GM18520 (cell line): ENCODE results near the gene TMEM132D.

Experiments used
- ATAC-seq: cut with Tn5 transposase; IDR thresholded peaks from one replicate; pipeline ENCODE4 v1.9.1; 2021; ENCODE audit not compliant: unreplicated experiment

Gene TMEM132D

DNA sequence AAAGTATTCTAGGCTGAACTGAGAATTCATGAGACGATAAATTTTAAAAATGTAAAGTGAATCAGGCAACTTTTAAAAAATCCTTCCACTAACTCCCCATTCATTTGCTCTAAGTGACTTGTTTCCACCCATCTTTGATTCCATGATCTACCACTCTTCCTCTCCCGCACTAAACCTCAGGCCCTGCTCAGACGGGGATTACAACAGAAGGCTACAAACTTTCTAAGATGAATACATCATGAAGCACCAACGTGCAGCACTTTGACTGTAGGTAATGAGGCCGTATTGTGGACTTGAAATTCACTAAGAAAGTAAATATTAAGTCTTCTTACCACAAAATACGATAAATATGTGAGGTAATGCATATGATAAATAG, 30.0 kb downstream of the TMEM132D start:
- ATAC-seq: no peak

DNA sequence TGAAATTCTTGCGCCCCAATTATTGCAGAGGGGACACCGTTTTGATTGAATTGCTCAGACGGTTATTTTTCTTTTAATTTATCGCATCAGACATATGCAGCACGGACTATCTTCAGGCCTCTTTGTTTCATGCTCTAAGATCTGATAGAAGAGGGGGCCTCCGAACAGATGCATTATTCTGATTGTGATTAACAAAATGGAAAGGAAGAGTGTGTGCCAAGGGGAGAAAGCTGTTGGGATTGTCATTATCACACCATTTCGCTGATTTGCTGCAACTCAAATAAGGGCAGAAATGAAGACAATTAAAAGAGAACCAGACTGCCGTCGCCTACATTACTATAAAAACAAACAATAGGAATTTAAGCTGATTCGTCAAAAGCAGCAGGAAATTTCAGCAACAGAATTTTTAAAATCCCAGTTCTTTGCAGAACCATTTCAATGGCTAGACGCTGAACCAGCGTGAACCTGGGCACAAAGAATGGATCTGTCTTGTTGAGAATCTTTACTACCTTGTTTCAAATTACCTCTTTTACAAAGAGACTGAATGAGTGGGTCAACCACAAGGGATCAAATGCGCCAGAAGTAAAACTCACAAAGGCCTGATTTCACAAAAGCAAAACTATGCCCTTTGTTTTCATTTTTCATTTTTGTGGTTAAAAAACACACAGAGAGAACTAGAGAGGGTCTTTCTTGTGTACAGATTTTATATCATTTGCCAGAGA, 30.6 kb downstream of the TMEM132D start:
- ATAC-seq: no peak

DNA sequence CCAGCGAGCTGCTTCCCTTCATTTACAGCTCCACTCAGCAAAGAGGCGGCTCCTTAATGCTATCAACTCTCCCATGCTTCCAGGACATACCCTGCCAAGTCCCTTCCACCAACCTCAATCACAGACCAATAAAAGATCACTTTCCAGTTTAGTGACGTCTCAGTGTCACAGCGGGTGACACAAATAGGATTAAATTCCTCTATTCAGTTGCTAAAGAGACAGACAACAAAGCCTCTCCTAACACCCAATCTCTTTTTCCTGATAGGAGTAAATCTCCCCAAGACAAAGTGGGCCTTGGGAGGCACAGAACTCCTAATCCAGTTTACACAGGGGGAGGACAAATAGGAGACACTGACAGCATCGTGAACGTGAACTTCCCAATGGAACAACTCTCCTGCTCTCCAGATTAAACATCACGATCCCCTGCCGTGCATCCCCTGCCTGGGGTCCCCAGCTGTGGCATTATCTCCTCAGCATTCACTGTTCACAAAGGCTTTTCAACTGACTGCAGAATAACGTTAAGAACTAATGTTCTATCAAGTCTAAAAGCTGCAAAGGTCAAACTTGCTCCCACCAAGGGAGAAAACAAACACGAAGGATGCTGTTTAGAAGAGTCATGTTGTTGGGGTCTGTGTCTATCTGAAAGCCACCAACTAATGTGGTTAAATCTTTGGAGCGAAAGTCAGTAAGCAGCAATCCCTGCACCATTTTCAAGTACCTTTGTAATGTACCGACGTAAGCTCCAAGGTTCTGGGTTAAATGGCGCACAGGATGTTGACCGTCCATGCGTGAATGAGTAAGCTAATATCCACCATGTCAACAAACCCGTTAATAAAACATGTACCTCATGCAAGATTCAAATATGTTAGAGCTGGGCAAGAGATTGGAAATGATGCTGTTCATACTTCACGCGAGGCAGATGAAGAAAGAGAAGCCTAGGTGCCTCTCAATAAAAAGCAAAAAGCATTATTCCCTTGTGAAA, 31.5 kb downstream of the TMEM132D start:
- no peak for ATAC-seq

DNA sequence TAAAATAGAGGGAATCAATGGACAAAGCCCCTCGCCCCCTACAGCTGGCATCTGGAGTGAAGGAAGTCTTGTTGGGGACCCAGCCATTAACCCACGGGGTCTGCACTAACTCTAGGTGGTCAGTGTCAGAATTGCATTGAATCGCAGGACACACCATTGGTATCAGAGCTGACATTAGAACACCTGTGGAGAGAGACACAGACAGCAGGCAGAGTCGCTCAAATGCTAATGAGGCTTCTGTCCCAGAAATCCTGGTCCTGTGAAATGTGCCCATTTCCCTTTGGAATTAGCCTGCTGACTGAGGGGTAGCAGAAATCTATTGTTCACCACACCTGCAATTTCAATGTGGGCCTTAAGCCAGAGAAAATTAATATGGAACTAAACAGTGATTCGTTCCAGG, 33.0 kb downstream of the TMEM132D start:
- no peak for ATAC-seq

DNA sequence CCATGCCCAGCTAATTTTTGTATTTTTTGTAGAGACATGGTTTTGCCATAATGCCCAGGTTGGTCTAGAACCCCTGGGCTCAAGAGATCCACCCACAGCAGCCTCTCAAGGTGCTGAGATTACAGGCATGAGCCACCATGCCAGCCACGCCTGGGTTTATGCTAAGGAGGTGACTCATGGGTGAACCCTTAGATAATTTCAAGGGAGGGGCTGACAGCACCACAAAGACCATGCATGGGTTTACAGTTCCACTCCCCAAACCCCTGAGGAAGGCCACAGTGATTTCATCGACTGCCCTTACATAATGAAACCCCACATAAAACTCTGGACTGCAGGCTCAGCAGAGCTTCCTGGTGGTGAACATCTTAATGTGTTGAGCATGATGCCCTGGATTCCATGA, 33.7 kb downstream of the TMEM132D start:
- no peak for ATAC-seq

DNA sequence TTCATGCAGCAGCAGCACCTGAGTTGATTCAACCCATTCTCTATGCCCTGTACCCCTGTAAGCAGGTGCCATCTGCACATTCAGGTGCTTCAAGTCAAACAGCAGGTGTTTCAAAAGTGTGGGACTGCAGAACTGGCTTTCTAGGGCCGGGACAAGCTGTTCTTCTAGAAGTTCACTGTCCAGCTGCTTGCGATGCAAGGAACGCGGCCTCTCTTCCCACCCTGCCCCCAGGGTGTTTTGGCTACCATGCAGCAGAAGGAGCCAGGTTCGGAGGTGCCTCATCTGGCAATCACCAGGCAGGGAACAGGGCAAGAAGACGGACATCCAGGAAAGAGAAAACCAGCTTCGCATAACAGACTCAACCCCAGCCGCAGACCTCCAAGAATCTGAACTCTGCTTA, 35.2 kb downstream of the TMEM132D start:
- no peak for ATAC-seq

DNA sequence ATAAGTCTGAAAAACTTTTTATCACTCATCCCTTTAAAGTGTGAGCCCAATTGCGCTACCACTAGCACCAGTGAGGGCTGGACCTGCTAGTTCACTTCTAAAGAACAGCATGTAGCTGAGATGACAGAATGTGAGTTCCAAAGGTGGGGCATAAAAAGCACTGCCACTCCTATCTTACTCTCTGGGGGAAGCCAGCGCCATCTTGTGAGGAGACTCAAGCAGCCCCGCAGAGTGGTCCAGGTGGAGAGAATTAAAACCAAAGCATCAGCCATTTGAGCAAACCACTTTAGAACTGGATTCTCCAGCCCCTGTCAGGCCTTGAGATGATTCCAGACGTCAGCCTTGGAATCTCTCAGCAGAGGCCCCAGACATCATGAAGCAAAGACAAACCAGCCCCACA, 39.9 kb downstream of the TMEM132D start:
- no peak for ATAC-seq

DNA sequence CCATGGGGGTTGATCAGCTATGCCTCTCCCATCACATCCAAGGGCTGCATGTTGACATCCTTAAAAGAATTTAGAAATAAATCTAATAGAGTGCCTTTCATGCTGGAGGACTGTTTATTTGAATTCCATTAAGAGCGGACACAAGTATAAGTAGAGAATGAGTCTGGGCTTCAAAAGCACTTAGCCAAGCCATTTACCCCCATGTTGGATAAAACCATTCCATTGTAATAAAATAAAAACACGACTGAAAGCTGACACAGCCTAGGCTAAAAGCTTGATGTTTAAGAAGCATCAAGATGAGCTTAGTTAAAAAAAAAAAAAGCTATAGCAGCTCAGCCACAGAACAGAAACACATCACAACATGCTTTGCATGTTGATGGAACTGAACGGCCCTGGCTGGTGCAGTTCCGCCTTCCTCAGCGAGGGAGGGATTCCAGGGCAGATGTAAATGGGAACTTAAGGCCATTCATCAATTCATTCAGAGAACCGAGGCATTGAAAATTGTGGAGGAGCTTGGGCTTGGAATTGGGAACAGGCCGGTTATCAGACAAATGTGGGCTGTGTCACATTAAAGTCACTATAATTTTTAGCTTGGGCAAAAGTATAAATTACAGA, 41.2 kb downstream of the TMEM132D start:
- ATAC-seq: no peak

DNA sequence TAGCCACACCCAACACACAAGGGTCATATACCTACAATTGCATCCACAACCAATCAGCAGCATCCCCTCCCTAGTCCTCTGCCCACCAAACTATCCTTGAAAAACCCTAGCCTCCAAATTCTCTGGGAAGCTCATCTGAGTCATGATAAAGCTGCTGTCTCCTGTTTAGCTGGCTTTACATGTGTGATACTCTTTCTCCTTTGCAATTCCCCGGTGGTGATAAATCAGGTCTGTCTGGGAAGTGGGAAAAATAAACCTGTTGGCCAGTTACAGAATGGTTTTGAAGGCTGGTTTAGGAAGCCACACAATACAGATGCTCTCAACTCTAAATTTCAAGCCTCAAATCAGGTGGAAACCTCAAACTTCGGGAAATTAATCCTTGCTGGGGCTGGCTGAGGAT, 41.9 kb downstream of the TMEM132D start:
- no peak for ATAC-seq

DNA sequence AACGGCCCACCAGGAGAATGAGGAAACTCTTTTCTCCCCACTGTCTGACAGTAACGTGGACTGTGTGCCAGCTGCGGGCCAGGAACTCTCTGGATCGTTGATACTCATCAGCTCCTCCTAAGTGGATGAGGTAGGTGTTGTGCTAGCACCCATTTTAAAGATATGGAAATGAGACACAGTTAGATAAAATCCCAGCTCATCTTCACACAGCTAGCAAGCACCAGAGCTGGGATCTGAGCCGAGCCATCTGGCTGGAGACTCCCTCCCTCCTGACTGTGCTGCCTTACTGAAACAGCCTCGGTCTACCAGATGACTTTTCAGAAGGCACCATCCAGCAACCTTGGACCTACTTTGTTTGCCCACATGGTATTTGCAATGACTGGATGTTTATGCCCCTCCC, 49.2 kb downstream of the TMEM132D start:
- ATAC-seq: no peak

DNA sequence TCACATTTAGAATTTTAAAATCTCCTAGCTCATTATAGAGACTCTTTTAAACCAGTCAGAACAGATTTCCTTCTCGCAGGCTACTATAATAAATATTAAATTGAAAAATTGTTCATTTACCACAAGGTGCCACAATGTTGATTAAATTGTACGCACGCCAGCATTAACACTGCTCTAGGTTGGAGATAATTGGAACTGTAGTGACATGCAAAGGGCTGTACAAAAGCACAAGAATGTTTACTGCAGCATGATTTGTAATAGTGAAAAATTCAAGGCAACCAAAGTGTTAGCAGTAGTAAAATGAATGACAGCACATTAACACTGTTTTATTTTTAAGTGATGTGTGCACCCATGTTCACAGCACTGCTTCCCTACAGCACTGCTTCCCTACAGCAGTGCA, 52.5 kb downstream of the TMEM132D start:
- ATAC-seq: no peak

DNA sequence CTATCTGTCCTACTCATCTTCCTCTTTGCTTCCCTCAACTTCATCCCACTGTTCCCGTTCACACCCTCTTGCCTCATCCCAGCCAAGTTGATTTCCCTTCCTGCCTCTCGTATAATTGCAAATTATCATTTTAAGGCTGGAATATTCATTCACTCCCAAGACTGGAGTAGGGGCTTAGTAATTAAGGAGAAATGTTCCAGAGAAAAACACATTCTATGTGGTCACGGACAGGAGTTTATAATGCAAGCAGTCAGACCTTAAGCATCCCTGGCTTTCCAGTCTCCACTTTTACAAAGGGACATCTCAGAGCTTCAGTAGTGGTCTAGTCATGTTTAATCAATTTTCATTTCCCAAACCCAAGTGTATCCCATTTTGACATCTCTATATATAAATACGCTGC, 54.9 kb downstream of the TMEM132D start:
- no peak for ATAC-seq

DNA sequence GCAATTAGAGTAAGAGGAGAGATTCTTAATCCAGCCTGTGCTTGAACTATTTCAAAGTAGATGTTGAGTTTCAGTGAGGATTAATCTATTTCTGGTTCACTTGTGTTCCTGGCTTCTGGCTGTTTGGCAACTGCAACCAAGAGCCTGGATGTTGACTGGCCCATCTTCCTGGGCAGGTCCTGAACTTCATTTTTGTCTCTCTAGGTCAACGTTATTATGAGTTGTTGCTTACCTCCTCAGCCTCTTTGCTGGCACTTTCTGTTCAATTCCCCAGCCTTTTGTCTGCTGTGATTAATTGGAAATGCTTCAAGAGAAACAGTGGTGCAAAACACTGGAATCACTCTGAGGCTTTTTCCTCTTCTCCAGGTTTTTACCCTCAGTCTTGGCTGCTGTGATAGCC, 56.8 kb downstream of the TMEM132D start:
- no peak for ATAC-seq

DNA sequence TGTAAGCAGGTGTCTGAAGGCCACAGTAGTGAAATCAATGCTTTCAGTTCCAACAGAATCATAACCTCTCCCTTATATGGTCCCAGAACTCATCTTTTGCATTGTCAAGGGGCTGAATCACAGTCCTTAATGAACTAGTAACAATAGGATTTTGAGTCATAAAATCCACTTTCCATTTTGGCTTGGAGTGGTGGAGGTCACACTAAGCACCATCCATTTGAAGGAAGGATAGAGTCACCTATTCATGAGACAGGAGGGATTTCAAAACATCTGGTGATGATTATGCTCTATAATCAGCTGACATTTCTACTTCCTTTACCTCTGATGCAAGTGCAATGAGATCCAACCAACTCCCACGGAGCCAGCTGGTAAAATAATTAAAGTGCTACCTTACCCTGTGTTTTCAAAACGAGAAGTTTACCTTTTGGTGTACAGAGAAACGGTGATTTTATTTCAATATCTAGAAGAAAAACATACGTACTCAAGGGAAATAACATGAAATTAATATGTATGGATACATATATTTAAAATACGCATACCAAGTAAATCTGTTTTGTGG, 59.1 kb downstream of the TMEM132D start:
- ATAC-seq: no peak

DNA sequence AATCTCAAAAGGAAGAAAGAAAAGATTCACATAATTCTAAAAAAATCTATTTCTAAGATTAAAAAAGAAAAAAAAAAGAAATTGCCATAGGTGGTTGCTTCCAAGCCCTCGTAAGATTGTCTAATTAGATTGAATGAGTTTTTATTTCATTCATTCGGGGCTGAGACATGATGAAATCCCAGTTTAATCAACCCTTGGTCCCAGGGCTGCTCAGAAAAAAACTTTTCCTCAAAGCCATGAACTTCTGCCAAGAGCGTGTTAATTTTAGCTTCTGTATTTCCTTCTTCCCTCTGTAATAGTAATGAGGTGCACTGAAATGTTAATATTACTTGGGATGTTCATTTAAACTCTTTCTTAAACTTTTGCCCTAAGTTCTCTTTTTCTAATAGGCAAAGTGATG, 62.6 kb downstream of the TMEM132D start:
- ATAC-seq: no peak

DNA sequence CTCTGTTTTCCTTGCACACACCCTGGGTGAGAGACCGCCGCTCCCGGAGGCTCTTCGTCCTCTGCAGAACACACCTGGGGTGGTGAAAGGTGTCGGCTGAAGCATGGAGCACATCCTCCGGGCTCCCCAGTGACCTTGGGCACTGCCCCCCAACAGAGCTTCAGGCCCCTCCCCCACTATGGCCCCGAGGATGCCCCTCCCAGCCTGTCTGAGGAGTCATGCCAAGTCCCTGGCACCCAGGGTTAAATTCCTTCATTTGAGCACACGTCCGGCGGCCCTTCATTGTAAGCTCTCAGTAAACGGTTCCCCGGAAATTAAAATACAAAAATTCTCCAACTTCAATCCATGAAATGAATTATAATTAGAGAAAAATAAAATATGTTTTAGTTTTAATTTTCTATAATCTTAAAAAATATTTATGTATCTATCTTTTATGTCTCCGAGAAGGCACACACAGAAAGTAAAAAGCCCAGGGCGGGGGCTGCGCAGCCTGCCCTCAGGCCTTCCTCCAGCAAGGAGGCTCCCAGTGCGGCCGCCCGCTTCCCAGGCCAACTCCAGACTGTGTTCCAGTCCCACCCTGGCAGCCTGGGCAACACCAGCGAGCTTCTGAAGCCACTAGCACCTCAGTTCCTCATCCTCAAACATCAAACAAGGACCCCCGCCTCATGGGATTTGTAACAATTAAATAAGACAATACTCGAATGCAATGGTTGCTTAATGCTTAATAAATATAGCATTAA, 63.5 kb downstream of the TMEM132D start:
- ATAC-seq: no peak

DNA sequence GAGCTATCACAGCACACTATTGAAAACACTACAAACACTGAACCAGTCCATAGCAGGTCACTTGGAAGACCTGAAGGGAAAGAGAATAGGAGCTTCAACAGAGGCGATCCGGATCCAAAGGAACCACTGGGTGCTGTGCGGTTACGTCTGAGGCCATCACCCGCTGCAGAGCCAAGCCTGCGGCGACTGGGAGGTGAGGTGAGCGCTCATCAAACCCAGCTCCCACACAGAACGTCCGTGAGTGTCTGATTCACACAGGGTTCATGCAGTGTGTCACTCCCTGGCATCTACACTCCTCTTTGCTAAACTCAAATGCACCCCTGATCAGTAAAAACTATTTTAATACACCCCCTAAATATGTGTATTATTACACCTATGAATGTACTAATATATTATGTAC, 64.1 kb downstream of the TMEM132D start:
- no peak for ATAC-seq

DNA sequence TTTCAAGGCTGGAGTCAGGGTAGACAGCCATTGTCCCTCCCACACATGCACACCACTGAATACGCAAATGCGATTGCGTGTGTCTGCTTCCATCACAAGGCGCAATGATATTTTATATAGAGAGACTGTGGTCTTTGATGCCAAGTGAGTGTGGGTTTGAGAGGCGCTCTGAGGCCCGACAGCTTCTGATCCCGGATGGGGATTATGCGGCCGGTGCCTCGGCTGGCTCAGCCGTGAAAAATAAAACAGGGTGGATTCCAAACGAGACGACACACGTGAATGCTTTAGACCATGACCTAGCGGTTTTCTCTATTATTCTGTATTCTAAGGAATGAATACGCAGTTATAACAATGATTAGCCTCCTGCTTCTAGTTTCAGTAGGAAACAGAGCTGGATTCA, 72.5 kb downstream of the TMEM132D start:
- no peak for ATAC-seq

DNA sequence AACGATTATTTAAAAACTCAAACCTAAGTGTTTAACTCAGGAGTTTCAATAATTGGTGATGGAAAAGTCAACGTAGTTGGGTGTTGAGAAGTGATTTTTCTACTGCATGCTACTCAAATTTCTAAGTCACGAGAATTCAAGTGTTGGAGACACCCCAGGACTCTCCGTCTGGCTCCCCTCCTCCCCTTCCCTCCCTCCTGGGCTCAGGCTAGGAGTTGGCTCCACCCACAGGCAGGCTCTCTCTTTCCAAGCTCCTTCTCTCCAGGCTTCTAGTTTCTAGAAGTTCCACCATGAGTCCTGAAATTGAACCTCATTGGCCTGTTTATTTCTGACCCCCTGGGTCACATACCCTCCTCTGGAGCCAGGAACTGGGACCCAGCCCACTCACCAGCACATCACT, 73.0 kb downstream of the TMEM132D start:
- ATAC-seq: no peak

DNA sequence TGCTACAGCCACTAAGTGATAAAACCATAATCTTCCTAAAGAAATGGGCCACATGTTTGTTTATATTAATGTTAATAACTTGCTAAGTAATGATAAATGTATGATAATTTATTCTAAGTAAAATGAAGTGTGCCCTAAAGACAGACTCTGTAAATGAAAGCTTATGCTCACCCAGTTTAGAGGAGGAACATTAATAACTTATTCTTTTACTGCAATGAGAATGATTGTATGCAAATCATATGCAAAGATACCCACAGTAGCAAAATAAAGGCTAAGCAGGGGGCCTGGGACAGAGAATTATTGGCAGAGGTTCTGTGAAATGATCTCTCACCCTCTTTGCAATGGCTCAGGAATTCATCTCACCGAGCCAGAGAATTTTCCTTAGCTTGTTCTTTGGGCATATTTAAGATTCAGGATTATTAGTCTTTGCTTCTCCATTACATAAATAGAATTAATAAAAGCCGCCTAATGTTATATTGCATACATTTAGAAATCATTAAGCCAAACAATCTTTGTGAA, 75.9 kb downstream of the TMEM132D start:
- ATAC-seq: no peak
